Caco-2 (cell line): ENCODE results near the gene PSMD11. TPM values are rescaled to one million over a fixed set of nuclear protein-coding genes. Genes with fewer than 3 reads are reported as not detected.

Experiments
- BruUV-seq: library from RNA; stranded (reverse); fragments of 400-500 nt; replicated peaks from 2 replicates; lab custom pipeline; 2021; lab: Mats Ljungman, UMichigan
- CTCF ChIA-PET: fragments of 300-600 bp; sonication (Branson Sonifier 250); formaldehyde crosslinking; loops from one replicate; lab custom pipeline; 2022; ENCODE audit warnings: antibody characterized with exemption; lab: Charles Lee
- POLR2A ChIA-PET: fragments of 300-600 bp; sonication (Branson Sonifier 250); formaldehyde crosslinking; loops from one replicate; lab custom pipeline; 2022; ENCODE audit warnings: antibody characterized with exemption; lab: Charles Lee
- DNase-seq, 2 experiments: peaks; one replicate each; pipeline versions ENCODE4 v3.0.0 to v3.0.0-alpha.2; 2020 to 2022
- H3K27me3 ChIP-seq: replicated peaks from 2 replicates; pipeline ENCODE4 v1.6.0; 2011; ENCODE audit warnings: low read length; ENCODE audit not compliant: control insufficient read depth, insufficient read depth
- H3K36me3 ChIP-seq: 2 replicates; pipeline ENCODE4 v1.5.1; 2011; ENCODE audit warnings: low read length; ENCODE audit not compliant: control insufficient read depth, insufficient read depth
- H3K4me1 ChIP-seq: fragments of 250-450 bp; sonication (Bioruptor Pico); 2 replicates; pipeline ENCODE4 v1.5.1; 2020; ENCODE audit warnings: mild to moderate bottlenecking
- H3K4me3 ChIP-seq: 2 replicates; pipeline ENCODE4 v1.5.1; 2011; ENCODE audit warnings: low read depth, mild to moderate bottlenecking, control low read depth, low read length
- H3K9me3 ChIP-seq: fragments of 250-450 bp; sonication (Bioruptor Pico); 2 replicates; pipeline ENCODE4 v1.5.1; 2020; ENCODE audit warnings: mild to moderate bottlenecking, moderate library complexity
- H3K27ac Mint-ChIP-seq: one replicate; pipeline ENCODE4 v1.8.0; 2022; ENCODE audit warnings: mixed read lengths; ENCODE audit not compliant: unreplicated experiment
- H3K27me3 Mint-ChIP-seq: one replicate; pipeline ENCODE4 v1.8.0; 2022; ENCODE audit warnings: mixed read lengths; ENCODE audit not compliant: insufficient read depth, unreplicated experiment
- H3K36me3 Mint-ChIP-seq: one replicate; pipeline ENCODE4 v1.8.0; 2022; ENCODE audit warnings: mild to moderate bottlenecking, mixed read lengths; ENCODE audit not compliant: insufficient read depth, unreplicated experiment
- H3K4me1 Mint-ChIP-seq: one replicate; pipeline ENCODE4 v1.8.0; 2022; ENCODE audit warnings: low read depth, mixed read lengths; ENCODE audit not compliant: unreplicated experiment
- H3K4me3 Mint-ChIP-seq: one replicate; pipeline ENCODE4 v1.8.0; 2022; ENCODE audit warnings: mild to moderate bottlenecking, moderate library complexity, mixed read lengths; ENCODE audit not compliant: unreplicated experiment
- H3K9me3 Mint-ChIP-seq: one replicate; pipeline ENCODE4 v1.8.0; 2022; ENCODE audit warnings: mixed read lengths; ENCODE audit not compliant: unreplicated experiment
- intact Hi-C: fragments of 100-400 bp; cut with micrococcal nuclease; formaldehyde crosslinking; loops from one replicate; pipeline ENCODE4 v1.10.0; 2022; ENCODE audit not compliant: unreplicated experiment
- total RNA-seq: library from RNA; stranded (reverse); gene quantifications from 2 replicates; pipeline ENCODE4 v1.2.3, GENCODE V29; 2022
- TF ChIP-seq, protein P1 (sequence below), 2 experiments: fragments of 200-600 bp in 1 of 2; IDR thresholded peaks; 1 replicate in 1 of 2; 2 replicates in 1 of 2; pipeline versions ENCODE4 v1.5.1 to v1.8.0; 2011 to 2022; ENCODE audit warnings: antibody characterized with exemption in 1 of 2, control low read depth in 1 of 2, inconsistent platforms in 1 of 2, low read depth in 1 of 2, low read length in 1 of 2, mild to moderate bottlenecking in 1 of 2, moderate library complexity in 1 of 2; ENCODE audit not compliant: insufficient read depth in 1 of 2, severe bottlenecking in 1 of 2, unreplicated experiment in 1 of 2

The PSMD11 gene
- total RNA-seq, 1 experiment from 2014 or later = 208 TPM

DNA sequence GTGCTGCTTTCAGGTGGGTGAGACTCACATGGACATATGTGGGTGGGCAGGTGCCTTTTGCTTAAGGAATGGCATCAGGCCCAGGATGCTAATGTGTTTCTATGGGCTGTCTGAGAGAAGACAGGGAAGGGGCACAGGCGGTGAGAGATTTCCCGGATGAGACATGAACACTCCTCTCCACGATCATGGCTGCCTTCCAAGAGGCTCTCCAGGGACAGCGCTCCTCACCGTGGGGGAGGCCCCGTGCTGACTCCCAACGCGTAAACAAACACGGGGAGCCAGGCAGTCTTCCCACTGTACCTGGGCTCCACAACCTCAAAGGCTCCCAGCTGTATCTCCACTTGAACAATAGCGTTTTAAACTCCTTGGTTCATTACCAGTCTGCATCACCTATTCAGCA, 85.3 kb downstream of the PSMD11 start:
- Histone ChIP-seq H3K36me3 (peaks cover 3% of the 10 kb centered on the region), H3K4me1 (no peaks in the 10 kb centered on the region), H3K9me3 (no peaks in the 10 kb centered on the region), H3K27me3 (no peaks in the 10 kb centered on the region), H3K4me3 (no peak overlapping the region)
- no peak for DNase-seq
- H3K36me3 Mint-ChIP-seq = peaks cover 45% of the 10 kb centered on the region
- H3K4me3 Mint-ChIP-seq = no peak overlapping the region
- H3K9me3 Mint-ChIP-seq = no peaks in the 10 kb centered on the region
- no peak overlapping the region for H3K27ac Mint-ChIP-seq
- H3K4me1 Mint-ChIP-seq = peaks cover 3% of the 10 kb centered on the region
- CTCF ChIA-PET = no interaction called here
- no TSS peak for BruUV-seq
- intact Hi-C loops = no loop called here
- TF ChIP-seq, protein P1, sequence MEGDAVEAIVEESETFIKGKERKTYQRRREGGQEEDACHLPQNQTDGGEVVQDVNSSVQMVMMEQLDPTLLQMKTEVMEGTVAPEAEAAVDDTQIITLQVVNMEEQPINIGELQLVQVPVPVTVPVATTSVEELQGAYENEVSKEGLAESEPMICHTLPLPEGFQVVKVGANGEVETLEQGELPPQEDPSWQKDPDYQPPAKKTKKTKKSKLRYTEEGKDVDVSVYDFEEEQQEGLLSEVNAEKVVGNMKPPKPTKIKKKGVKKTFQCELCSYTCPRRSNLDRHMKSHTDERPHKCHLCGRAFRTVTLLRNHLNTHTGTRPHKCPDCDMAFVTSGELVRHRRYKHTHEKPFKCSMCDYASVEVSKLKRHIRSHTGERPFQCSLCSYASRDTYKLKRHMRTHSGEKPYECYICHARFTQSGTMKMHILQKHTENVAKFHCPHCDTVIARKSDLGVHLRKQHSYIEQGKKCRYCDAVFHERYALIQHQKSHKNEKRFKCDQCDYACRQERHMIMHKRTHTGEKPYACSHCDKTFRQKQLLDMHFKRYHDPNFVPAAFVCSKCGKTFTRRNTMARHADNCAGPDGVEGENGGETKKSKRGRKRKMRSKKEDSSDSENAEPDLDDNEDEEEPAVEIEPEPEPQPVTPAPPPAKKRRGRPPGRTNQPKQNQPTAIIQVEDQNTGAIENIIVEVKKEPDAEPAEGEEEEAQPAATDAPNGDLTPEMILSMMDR (IDR thresholded peaks at IDR 0.05; ENCODE audit: insufficient read depth in 1 of 2, low read depth in 1 of 2, low read length in 1 of 2, severe bottlenecking in 1 of 2, unreplicated experiment in 1 of 2) = no peak
- POLR2A ChIA-PET = no interaction called here
- no peaks in the 10 kb centered on the region for H3K27me3 Mint-ChIP-seq

Other genes starting within 250 kb of the PSMD11 start
- gene RHBDL3, start 178.7 kb upstream of the PSMD11 start, total RNA-seq = 0.09 TPM in 1 of 2 replicates, not detected in the other
- gene C17orf75, start 102.3 kb upstream of the PSMD11 start, total RNA-seq = 22.7 and 26.1 TPM in 2 replicates
- gene ZNF207, start 94.4 kb upstream of the PSMD11 start, total RNA-seq = 211 and 213 TPM in 2 replicates
- 6.6 and 7.3 TPM in 2 replicates for gene CDK5R1, start 42.5 kb downstream of the PSMD11 start, total RNA-seq